A673 (cell line): ENCODE data around the gene CDH23. TPM values are rescaled to one million over a fixed set of nuclear protein-coding genes. Genes with fewer than 3 reads are reported as not detected.

Experiments
- BruUV-seq: library from RNA; stranded (reverse); fragments of 400-500 nt; replicated peaks from 2 replicates; lab custom pipeline; 2021; lab: Mats Ljungman, UMichigan
- CTCF ChIA-PET: fragments of 300-600 bp; sonication (Branson Sonifier 250); formaldehyde crosslinking; loops from one replicate; lab custom pipeline; 2022; ENCODE audit warnings: antibody characterized with exemption; lab: Charles Lee
- POLR2A ChIA-PET: fragments of 300-600 bp; sonication (Branson Sonifier 250); formaldehyde crosslinking; loops from one replicate; lab custom pipeline; 2022; ENCODE audit warnings: antibody characterized with exemption; ENCODE audit not compliant: low non-redundant PET; lab: Charles Lee
- DNase-seq: peaks from one replicate; pipeline ENCODE4 v3.0.0-alpha.2; 2015; ENCODE audit warnings: low spot score
- H3K27ac ChIP-seq: fragments of 200-600 bp; sonication (generic); 2 replicates; pipeline ENCODE4 v1.5.1; 2016; ENCODE audit warnings: mixed run types, low read depth, mild to moderate bottlenecking, mixed read lengths, antibody characterized with exemption, low read length; ENCODE audit not compliant: poor library complexity, severe bottlenecking
- H3K27me3 ChIP-seq: fragments of 200-600 bp; sonication (generic); replicated peaks from 2 replicates; pipeline ENCODE4 v1.6.1; 2017; ENCODE audit warnings: mixed run types, low read depth, mild to moderate bottlenecking, mixed read lengths, antibody characterized with exemption, low read length; ENCODE audit not compliant: insufficient read depth, poor library complexity
- H3K36me3 ChIP-seq: fragments of 200-600 bp; sonication (generic); 2 replicates; pipeline ENCODE4 v1.6.1; 2016; ENCODE audit warnings: mixed run types, mild to moderate bottlenecking, mixed read lengths, antibody characterized with exemption, low read length; ENCODE audit not compliant: insufficient read depth, poor library complexity, severe bottlenecking
- H3K4me1 ChIP-seq: fragments of 200-600 bp; sonication (generic); 2 replicates; pipeline ENCODE4 v1.6.1; 2017; ENCODE audit warnings: mixed run types, mild to moderate bottlenecking, mixed read lengths, antibody characterized with exemption, low read length; ENCODE audit not compliant: insufficient read depth, poor library complexity, severe bottlenecking
- H3K4me3 ChIP-seq: fragments of 200-600 bp; sonication (generic); 2 replicates; pipeline ENCODE4 v1.5.1; 2016; ENCODE audit warnings: low read depth, mixed run types, mild to moderate bottlenecking, mixed read lengths, low read length; ENCODE audit not compliant: poor library complexity, severe bottlenecking
- H3K9me3 ChIP-seq: fragments of 200-600 bp; sonication (generic); 2 replicates; pipeline ENCODE4 v1.6.1; 2016; ENCODE audit warnings: mixed run types, low read depth, mild to moderate bottlenecking, mixed read lengths, antibody characterized with exemption, low read length; ENCODE audit not compliant: poor library complexity, severe bottlenecking
- CTCF ChIP-seq: fragments of 300-800, 200-600 bp; sonication (generic); conservative IDR thresholded peaks from 2 replicates; pipeline ENCODE4 v1.5.1; 2017; ENCODE audit warnings: low read depth, mild to moderate bottlenecking, antibody characterized with exemption, low read length, moderate library complexity, mixed read lengths
- EZH2 ChIP-seq: fragments of 200-600 bp; sonication (generic); IDR thresholded peaks from 2 replicates; pipeline ENCODE4 v1.6.1; 2017; ENCODE audit warnings: borderline replicate concordance, low read depth, mild to moderate bottlenecking, mixed read lengths, antibody characterized with exemption, low read length; ENCODE audit not compliant: poor library complexity, severe bottlenecking
- intact Hi-C: fragments of 100-400 bp; cut with micrococcal nuclease; formaldehyde crosslinking; loops from one replicate; pipeline ENCODE4 v1.10.0; 2022; ENCODE audit not compliant: unreplicated experiment
- total RNA-seq: library from RNA; stranded (reverse); gene quantifications from 2 replicates; pipeline ENCODE4 v1.2.3, GENCODE V29; 2021

Gene CDH23
- total RNA-seq, 1 experiment from 2014 or later: 49.7 TPM

- Histone ChIP-seq H3K4me1 (no peaks in the 10 kb centered on the region), H3K9me3 (no peaks in the 10 kb centered on the region), H3K36me3 (no peaks in the 10 kb centered on the region), H3K27me3 (no peaks in the 10 kb centered on the region), H3K4me3 (no peak overlapping the region), H3K27ac (no peak overlapping the region)
- no peak for DNase-seq
- no TSS peak for BruUV-seq
- POLR2A ChIA-PET: no interaction called here
- no peak for TF ChIP-seq CTCF
- TF ChIP-seq EZH2: no peak
- intact Hi-C loops: no loop called here
- CTCF ChIA-PET: no interaction called here
Measured at GRCh38 chr10:71537125-71537524, 140.4 kb downstream of the CDH23 start.

- intact Hi-C loops: no loop called here
- POLR2A ChIA-PET: no interaction called here
- Histone ChIP-seq H3K9me3 (no peaks in the 10 kb centered on the region), H3K4me1 (no peaks in the 10 kb centered on the region), H3K36me3 (no peaks in the 10 kb centered on the region), H3K4me3 (no peak overlapping the region), H3K27ac (no peak overlapping the region), H3K27me3 (no peaks in the 10 kb centered on the region)
- TF ChIP-seq EZH2: no peak
- no peak for TF ChIP-seq CTCF
- BruUV-seq: no TSS peak
- no peak for DNase-seq
- CTCF ChIA-PET: no interaction called here
Measured at GRCh38 chr10:71537681-71538080, 141.0 kb downstream of the CDH23 start.

GRCh38 chr10:71538608-71539260 lies 142.0 kb downstream of the CDH23 start:
- Histone ChIP-seq H3K4me1 (no peaks in the 10 kb centered on the region), H3K36me3 (no peaks in the 10 kb centered on the region), H3K9me3 (no peaks in the 10 kb centered on the region), H3K27me3 (no peaks in the 10 kb centered on the region), H3K4me3 (no peak overlapping the region), H3K27ac (no peak overlapping the region)
- intact Hi-C loops: no loop called here
- CTCF ChIA-PET: no interaction called here
- BruUV-seq: no TSS peak
- TF ChIP-seq CTCF (no peak), EZH2 (no peak)
- DNase-seq: no peak
- POLR2A ChIA-PET: no interaction called here
